RKO (cell line): Measurements from ENCODE around the gene INTU.
"Not testable (repeated sequence)": the region's sequence is repeated elsewhere in the genome, so short reads cannot be mapped to it uniquely, and the experiment has no call there.

Experiments used
- DNase-seq: peaks from one replicate; pipeline ENCODE4 v3.0.0-alpha.2; 2016; ENCODE audit warnings: low spot score

The INTU gene

GRCh38 chr4:127632420-127633403 lies at the start of gene INTU:
INTU (plus strand) TSS chr4:127632957; CDS start chr4:127633035, 78 bp downstream.
- peak; percentile 97 for DNase-seq

DNA sequence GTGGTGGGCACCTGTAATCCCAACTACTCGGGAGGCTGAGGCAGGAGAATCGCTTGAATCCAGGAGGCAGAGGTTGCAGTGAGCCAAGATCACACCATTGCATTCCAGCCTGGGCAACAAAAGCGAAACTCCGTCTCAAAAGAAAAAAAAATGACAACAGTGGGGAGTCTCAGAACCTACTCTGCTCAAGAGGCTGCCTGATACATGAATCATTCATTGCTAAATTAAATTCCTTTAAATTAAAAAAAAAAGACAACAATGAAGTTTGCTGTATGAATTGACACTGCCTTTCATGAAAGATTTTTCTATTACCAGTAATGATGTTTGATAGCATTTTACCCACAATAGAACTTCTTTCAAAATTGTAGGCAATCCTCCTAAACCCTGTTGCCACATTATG lies 46.3 kb upstream of the INTU start:
- not testable (repeated sequence) for DNase-seq

DNA sequence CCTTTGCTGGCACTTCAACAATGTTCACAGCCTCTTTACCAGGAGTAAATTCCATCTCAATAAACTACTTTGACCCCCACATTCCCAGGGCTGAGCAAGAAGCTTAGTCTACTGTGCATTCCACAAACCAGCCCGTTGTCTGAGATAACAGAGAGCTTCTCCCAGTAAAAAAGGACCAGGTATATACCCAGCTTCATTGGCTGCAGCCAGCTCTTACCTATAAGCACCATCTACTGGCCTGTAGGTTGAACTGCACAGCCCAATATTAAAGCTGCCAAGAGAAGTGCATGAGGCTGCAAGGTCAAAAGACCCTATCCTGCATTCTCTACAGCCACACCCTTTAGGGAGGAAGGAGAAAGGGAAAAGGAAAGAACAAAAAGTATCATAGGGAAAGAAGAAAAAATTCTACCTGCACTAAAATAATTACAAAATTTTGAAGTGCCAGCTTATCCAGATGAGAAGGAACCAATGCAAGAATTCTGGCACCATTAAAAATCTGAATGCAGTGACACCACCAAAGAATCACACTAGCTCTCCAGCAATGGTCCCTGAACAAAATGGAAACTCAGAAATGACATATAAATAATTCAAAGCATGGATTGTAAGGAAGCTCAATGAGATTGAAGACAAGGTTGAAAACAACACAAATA lies 45.7 kb upstream of the INTU start:
- peak; percentile 52 for DNase-seq

DNA sequence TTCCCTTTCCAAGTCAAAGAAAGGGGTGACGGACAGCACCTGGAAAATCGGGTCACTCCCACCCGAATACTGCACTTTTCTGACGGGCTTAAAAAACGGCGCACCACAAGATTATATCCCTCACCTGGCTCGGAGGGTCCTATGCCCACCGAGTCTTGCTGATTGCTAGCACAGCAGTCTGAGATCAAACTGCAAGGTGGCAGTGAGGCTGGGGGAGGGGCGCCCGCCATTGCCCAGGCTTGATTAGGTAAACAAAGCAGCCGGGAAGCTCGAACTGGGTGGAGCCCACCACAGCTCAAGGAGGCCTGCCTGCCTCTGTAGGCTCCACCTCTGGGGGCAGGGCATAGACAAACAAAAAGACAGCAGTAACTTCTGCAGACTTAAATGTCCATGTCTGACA lies 43.6 kb upstream of the INTU start:
- not testable (repeated sequence) for DNase-seq

DNA sequence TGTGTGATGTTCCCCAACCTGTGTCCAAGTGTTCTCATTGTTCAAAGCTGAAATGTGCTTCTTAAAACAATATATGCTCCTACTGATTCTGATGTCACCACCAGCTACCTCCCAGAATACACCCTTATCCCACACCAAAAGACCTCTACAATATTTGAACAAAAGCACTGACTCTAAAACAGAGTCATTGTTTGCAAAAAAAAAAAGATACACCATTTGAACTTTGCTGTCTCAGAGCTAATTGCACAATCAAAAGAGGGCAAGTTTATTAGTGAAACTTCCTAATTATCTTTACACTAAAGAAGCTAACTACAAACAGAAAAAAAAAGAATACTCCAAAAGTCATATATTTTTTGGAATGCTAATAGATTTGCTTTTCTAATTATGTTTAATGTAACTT lies 34.1 kb upstream of the INTU start:
- no peak for DNase-seq

DNA sequence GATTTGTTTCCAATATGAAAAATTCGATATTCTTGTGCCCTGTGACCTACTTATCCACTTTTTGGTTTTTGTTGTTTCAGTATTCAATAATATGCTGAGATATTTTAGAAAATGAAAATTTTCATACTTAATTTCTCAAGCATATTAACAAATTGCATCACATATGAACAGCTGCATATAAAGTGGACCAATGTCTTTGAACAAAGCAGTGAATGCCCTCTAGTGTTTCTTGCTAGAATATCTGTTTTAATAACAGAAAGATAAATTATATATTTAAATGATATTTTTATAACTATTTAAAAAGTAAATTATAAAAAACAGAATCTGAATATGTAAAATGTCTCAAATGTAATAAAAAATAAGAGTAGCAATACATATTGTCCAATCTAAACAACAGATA lies 31.7 kb upstream of the INTU start:
- peak; percentile 61 for DNase-seq

DNA sequence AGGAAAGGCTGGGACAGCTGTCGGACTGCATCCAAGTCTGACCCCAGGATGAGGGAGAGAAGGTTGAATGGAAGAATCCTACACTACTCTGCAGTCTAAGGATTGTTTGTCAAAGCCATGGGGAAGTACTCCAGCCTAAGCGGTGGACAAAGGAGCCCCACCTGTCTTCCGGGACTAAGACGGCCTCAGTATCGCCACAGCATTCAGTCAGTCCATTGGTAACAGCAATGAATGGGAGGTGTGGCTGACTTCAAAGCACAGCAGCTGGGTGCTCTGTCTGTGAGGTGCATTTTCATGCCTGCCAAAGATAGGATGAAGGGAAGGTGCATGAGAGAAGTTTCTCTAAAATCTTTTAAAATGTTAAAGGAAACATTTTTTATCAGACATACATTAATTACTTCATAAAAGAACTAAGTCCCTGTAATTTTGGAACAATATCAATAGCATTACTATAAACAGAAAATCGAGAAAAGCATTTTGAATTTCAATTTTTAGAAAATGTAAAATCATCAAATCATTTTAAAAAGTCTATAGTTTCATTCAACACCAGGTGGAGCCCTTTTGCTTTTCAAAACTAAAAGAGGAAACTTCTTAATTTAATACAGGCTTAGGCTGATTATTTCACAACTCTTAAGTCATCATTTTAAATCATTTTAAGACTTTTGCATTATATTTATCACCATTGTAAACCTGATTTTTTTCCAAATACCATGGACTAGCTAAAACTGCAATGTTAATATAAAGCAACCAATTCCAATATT lies 27.6 kb upstream of the INTU start:
- DNase-seq, result peak; percentile 58

DNA sequence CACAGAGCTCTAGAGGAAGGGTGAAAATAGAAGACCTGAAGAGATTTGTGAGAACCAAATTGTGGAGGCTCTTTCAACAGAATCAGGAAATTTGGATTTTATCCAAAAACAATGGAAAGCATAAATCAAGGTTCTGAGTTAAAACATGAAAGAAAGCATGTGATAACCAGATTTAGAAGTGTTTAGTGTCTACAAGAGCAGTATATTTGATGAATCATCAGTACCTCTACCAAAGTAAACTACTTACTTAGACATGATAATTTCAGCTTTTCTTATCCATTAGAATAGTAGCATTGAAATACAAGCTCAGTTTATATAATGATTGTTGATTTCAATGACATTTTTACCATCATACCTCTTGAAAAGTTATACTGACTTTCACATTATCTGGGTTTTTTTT lies 25.9 kb upstream of the INTU start:
- no peak for DNase-seq

DNA sequence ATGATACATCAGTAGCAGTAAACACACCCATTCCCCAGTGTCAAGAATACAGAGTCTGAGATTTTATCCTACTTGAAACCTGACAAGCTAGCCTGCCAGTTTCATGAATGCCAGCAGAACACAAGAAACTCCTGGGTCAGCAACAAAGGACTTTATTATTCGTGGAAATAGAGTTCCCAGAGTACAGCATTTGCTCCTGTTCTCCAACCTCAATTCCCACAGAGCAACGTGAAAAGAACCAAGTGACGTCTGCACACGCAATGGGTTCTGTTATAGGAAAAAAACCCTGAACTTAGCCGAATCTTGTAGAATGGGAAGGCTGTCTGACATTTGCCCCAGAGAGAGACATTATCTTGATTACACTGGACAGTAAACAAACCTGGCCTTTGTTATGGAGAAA lies 23.3 kb upstream of the INTU start:
- DNase-seq, result no peak

DNA sequence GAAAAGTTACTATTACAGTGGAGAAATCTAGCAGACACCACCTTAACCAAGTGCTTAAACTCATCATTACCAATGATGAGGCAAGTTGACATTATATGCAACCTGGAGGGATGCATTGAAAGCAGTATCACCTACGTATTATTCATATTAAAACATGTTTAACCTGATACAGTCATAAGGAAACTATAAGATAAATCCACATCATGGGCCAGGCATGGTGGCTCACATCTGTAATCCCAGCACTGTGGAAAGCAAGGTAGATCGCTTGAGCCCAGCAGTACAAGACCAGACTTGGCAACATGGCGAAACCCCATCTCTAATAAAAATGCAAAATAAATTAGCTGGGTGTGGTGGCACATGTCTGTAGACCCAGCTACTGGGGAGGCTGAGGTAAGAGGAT lies 22.3 kb upstream of the INTU start:
- no peak for DNase-seq

DNA sequence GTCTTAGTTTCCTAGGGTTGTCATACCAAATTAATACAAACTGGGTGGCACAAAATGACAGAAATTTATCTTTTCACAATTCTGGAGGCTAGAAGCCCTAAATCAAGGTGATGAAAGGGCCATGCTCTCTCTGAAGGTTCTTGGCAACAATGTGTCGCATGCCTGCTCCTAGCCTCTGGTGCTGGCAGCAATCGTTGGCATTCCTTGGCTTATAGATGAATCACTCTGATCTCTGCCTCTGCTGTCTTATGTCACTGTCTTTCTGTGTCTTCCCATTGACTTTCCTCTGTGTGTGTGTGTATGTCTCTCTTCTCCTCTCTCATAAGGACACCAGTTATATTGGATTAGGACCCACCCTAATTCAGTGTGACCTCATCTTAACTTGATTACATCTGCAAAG lies 15.9 kb upstream of the INTU start:
- DNase-seq, result no peak

GRCh38 chr4:127618427-127618826 lies 14.3 kb upstream of the INTU start:
- no peak for DNase-seq

DNA sequence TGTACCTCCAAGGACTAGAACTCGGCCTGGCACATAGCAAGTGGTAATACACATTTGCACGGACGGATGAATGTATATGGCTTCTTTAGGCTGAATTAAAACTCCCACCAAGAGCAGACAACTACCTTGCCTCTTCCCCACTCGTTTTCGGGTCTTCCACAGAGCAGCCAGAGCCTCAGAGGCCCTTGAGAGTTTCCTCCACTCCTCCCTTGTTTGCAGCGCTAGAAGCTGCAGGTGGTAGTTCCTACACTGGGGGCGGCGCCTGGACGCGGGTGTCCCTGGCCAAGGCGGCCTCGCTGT lies 10.2 kb upstream of the INTU start:
- no peak for DNase-seq

DNA sequence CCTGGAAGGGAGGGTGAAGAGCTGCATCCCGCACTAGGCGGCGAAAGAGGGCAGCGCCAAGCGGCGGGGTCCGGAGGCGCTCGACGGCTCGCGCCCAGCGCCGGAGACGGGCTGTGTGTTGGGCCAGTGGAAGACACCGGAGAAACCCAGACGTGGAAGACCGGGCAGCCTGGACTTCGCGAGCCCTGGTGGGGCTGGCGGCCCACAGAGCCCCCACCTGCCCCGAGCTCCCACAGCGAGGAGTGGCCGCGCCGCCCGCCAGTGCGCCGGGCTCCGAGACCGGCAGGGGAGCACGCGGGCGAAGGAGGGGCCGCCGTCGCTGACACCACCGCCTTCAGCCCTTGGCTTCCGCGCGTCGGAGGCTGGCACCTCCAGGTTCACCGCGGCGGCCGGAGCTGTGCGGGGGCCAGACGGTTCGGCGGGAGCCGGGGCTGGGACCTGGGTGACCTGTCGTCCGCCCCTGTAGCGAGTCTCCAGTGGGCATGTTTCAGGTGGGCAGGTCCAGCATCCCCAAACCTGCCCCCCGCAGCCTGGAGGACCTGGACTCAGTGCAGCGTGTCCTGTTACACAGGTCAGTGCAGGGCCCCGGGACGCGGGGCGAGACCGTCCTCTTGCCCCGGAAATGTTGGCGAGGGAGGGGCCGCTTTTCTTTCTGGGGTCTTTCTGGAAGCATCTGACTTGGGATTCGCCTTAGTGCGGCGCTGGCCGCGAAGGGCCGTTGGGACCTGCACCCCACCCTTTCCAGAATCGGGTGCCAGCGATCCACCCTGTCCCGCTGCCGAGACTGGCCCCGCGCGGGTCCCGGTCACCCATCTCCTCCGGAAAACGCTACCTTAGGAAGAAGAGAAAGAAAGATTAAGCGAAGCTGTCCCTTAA lies 9.6 kb upstream of the INTU start:
- no peak for DNase-seq

- DNase-seq, result no peak
Observed at GRCh38 chr4:127623797-127624083, 9.0 kb upstream of the INTU start.

- DNase-seq, result no peak
Observed at GRCh38 chr4:127624173-127624572, 8.6 kb upstream of the INTU start.

DNA sequence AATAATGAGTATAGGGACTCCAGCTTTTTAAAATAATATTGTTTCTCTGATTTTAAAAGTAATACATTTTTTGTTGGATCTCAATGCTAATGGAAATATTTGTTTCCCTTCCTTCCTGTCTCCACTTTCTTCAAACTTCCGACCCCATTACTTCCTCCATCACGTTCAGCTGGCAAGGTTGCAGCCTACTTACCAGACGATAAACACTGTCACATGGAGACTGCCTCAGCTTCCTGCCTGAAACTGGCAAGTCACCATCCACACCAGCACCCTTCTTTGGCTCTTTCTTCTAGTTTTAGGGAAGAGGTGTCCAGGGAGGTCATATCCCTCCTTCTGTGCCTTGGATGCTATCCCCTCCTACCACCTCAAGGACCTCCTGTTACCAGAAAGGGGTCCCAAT lies 3.4 kb upstream of the INTU start:
- no peak for DNase-seq

DNA sequence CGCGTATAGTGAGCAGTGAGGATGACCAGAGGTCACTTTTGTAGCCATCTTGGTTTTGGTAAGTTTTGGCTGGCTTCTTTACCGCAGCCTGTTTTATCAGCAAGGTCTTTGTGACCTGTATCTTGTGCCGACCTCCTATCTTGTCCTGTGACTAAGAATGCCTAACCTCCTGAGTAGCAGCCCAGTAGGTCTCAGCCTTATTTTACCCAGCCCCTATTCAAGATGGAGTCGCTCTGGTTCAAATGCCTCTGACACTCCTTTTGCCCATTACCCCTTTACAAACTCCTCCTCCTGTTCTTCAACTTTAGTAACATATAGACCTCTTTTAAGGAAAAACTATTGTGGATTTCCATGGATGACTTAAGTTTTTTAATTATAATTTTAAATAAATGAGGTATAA lies 2.6 kb upstream of the INTU start:
- DNase-seq, result no peak

DNA sequence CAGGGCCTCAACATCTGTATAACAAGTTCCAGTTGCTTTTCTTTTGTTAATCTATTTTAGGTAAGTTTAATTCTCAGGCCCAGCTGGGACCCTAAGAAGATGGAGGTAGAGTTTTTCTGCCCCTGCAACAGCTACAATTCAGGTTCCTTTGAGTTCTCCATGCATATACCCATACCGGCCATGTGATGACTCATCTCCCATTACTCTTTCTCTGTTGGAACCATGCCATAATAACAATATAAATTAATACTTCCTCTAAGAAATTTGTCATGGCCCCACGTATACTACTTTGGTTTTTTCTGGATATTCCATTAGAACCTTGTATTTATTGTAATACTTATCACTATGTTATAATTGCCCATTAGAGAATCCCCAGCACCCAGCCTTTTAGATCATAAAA lies 1.3 kb upstream of the INTU start:
- peak; percentile 55 for DNase-seq

DNA sequence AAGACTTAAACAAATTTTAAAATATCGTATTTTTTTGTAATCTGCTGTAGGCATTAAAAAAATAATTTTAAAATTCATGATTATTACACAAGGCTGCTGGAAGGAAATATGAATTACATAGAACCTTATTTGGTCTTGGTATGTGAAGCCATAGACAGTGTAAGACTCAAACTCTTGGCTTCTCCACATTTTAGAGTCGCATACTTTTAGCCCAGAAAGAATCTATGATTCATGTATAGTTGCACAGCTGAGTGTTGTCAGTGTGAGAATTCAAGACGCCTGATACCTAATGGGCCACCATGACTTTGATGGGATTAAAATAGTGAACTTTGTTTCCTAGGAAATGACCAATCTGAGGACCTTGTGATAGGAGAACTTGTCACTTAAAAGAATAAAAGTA lies 1.4 kb downstream of the INTU start:
- peak; percentile 42 for DNase-seq

DNA sequence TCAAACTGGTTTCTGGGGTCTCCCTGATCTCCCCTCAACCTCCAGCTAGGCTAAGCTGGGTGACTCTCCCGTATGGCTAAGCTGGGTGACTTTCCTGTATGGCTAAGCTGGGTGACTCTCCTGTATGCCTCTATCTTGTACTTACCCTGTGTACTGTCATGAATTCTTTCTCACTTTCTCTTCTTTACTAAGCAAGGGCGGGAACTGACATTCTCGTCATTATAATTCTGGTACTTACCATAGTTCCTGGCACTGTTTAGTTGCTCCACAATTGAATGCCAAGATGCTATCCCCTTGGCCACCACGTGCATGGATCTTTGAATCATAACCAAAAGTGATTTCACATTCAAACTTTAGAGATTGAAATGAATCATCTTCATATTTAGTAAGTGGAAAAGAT lies 8.8 kb downstream of the INTU start:
- no peak for DNase-seq

DNA sequence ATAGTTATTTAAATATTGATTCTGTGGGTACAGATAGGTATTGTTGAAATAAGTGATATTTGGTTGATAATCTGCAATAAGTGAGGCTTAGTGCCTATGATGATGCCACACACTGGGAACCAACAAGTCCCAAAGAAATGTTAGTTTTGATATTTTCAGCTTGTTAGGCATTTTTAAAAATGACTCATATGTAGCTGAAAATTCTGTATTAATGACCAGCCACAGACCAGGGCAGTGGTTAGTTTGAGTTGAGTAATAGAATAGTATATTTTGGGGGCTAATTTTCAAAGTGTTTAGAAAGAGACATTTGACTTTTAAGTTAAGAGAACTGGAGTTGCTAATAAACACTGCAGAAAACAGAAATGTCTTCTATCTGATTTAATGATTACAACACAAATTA lies 9.4 kb downstream of the INTU start:
- no peak for DNase-seq
